Stimulated activated CD8-positive, alpha-beta memory T cell treated with anti-CD3 and anti-CD28 coated beads, Interleukin-7, amount 100 ng/mL, for 24 hours (primary cell): ENCODE results near the gene LASP1NB.

Source experiments
- DNase-seq: peaks from one replicate; pipeline ENCODE4 v3.0.0-alpha.2; 2020; ENCODE audit warnings: low read depth

LASP1NB gene

DNA sequence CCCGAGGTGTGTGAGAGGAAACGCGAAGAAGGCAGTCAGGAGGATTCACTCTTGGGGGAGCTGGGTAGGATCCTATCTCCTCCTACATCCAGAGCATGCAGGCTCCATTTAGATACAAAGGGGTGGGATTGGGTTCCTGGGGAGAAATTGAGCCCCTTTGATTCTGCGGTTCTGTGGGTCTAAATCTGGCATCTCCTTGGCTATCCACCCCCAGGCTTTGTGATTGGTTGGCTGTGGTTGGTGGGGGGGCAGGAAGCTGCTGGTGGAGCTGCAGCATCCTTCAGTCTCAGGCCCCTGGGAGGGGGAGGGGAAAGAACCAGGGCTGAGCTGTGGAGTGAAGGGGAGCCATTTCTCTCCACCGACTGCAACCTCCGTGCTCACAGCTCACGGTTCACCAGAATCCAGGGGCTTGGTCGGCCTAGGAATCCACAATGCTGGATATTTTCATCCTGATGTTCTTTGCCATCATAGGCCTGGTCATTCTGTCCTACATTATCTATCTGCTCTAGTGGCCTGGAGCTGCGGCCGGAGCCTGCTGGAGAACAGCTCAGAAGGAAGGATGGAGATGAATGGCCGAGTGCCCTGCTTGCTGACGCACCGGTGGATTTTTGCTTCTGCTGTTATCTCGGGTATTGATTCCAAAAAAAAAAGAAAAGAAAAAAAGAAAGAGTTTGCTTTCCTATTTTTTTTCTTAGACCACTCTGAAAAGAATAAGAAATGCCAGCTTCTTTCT, at the start of gene LASP1NB:
Gene LASP1NB, plus strand, starts transcription at position 352 of the 733 bp plus-strand sequence.
- peak; percentile 21 for DNase-seq

DNA sequence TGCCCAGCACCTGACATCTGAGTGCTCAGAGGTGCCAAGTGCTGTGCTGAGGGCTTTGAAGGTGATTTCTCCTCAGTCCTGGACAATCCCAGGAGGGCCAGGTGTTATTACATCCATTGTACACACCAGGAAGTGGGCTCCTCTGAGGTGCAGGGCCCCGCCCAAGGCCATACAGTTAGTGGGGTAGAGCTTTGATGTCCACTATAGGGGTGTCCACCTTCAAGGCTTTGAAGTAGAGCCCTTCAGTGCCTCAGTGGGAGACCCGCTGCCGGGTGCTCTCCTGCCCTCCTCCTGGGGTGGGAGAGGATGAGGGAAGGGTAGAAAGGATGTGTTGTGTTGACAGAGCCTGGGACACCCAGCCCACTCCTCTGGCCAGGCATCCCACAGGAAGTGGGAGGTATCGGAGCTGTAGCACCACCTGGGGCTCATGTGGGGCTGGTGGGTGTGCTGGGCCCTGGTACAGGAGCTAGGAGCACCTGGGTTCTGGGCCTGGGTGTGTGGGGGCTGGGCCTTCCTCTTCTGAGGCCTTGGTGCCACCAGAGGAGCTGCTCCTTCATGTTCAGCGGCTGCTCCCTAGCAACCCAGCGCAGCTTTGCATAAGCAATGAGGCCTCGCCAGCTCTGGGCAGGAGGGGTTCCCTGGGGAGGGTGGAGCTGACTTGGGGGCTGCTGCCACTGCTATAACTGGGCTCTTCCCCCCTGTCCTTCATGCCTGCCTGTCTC, 48.1 kb upstream of the LASP1NB start:
- DNase-seq = no peak

DNA sequence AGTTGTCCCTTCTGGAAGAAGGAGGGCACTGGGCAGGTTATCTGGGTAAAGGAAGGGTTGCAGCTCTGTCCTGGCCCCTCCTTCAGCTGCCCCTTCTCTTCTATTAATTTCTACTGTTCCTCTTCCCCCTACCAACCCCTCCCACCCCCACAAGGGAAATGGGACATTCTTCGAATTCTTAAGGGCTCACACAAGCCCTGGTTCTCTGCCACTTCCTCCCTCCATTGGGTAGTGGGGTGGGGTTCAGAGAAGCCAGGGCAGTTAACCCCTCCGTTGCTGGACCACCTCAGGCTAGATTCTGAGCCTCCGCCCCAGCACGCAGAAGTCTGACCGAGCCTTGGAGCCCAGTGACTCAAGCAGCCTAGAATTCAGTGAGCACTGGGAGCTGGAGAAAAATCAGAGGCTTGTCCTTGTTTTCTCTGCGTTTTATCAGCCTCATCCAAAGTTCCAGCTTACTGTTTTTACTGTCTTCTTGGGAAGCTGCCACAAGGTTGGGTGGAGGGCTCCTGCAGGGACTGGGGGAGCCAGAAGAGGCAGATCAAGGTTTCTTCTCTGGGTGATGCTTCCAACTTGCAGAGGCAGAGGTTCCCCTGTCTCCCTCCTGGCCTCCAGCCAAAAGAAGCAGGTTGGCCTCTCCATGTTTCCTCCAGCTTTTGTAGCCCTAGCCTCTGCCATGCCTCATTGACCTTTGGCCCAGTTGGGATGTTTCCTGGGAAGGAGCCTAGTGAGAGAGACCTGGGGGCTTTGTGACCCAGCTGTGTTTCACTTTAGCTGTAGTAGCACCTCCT, 45.3 kb upstream of the LASP1NB start:
- DNase-seq = no peak

DNA sequence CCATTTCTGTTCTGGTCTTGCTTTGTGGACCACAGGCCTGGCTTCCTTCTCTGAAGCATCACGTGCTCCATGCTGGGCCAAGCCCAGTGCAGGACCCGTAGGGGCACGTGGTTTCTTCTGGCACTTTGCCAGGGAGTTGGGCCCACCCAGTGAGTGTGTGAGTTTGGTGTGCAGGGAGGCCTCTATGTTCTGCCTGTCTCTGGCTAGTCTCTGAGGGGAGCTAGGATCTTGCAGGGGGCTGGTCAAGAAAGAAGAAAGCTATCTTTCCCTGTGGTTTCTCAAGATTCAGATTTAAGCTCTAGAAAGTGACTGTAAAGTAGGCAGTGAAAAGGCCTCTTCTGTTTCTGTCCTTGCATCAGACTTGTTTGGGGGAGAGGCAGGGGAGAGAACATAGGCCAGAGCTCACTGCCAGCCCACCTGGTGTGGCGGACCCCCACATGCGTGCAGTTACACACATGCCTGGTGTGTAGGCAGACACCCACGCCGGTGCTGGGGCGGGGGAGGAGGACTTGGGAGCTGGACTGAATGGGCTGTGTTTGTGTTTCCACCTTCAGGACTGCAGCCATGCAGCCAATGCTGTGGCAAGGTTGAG, 43.7 kb upstream of the LASP1NB start:
- no peak for DNase-seq

DNA sequence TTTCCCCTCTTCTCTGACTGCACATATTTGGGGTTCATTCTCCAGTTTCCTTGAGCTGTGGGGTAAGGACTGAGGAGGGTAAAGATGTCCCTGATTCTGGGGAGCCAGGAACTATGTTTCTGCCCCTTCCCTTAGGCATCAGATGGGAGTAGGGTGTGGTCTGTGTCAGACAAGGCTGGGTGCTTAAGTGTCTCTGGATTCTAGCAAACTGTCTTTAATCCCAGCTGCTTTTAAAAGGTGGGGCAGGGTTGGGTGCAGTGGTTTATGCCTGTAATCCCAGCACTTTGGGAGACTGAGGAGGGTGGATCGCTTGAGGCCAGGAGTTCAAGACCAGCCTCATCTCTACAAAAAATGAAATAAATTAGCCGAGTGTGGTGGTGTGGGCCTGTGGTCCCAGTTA, 42.5 kb upstream of the LASP1NB start:
- DNase-seq = no peak

DNA sequence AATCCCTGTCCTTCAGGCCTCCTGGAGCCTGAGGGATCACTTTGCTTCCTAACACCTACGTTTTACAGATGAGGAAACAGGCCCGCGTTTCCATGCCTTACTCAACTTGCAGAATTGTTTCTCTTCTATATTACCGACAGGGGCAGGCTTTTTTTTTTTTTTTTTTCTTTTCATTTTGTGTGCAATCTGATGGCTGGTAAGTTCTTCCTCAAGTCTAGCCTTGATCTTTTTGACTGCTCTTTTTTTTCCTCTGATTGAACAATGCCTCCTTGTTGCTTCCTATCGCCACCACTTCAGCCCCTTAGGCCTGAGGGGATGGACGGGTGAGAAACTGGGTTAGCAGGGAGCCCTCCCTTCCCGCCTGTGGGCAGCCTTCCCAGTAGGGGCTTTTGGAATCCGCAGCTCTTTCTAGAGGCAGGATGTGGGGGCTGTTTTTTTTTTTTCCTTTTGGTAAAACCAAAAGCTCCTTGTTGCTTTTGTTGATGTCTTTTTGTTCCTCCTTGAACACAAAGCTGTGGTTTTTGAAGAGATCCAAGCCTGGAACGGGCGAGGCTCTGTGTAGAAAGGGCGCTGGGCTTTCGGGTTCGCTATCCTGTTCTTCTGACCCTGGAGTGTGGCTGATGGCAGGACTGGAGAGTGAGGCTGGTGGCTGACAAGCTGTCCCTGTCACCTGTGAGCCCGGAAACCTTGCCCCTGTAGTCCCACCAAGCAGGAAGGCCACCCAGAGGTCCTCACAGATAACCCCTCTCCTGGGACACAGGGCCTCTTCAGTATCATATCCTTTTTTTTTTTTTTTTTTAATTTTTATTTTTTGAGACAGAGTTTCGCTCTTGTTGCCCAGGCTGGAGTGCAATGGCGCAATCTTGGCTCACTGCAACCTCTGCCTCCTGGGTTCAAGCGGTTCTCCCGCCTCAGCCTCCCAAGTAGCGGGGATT, 41.6 kb upstream of the LASP1NB start:
- no peak for DNase-seq

DNA sequence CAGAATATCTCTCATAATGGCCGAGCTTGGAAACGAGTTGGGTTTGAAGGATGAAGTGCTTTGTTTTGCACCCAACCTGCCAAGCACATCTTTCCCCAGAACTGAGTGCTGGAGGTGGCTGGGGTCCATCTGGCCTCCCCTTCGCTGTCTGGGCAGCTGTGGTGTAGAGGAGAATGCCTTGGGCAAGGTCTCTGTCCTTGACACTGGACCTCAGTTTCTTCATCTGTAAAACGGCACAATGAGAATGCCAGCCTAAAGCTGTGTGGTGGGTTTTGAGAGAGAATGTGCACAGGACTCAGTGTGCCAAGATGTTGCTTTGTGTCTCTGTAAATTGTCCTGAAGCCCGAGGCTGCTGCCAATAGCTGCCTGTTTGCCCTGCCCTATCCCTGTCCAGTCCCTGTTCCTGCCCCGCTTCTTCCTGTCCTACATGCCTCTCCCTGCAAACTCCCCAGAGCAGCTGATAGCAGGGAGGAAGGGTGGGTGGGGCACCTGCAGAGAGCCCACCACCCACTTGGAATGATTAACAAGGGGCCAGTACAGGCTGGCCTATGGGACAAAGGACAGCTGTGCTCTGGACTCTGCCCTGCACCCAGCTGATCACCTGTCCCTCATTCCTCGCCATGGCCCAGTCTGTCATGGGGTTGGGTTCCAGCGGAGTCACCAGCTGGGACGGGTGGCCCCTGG, 40.2 kb upstream of the LASP1NB start:
- no peak for DNase-seq

DNA sequence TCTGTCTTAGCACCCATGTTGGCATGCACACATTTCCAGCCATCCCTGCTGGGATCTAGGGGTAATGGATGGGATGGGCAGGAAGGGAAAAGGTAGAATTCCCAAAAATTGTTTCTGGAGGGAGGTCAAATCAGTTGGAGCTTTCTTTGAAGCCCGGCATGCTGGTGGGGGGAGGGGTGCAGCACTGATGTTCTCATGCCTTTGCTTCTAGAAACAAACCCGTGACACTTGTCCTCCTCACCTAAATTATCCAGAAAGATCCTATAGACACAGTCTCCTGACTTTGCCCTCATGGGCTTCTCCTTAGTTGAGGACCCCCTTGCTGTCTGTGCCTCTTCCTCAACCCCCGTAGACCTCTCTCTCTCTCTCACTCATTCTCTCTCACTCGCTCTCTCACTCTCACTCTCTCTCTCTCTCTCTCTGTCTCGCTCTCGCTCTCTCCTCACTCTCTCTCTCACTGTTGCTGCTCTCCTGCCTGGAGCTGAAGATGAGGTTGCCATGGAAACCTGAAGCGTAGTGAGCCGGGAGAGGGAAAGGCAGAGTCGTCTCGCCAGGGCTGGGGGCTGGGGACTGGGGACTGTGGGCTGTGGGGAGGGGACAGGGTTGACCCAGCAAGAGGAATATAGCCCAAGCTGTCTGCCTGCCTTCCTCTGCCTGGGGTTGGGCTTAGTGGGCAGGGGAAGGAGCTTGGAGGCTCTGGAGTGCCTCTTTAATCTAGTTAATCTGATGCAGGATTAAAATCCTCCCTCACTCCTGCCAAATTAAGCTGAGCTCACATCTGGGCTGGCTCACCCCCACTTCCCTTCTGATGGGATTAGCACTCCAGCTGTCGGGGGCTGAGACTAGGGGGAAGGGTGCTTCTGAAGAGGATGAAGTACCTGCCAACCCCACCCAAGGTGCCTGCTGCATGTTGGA, 39.4 kb upstream of the LASP1NB start:
- DNase-seq = no peak

DNA sequence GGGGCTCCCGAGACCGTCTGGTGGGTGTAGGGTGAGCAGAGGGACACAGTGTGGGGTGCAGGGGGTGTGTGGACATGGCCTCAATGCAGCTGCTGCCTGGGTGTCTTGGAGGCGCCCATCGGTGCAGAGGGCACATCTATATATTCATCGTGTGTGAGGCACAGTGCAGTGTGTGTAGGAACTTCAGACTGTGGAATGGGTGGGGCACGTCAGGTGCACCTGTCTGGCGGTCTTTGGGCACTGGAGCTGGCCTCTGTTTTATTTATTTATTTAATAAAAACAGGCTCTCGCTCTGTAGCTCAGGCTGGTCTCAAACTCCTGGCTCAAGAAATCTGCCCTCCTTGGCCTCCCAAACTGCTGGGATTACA, 38.8 kb upstream of the LASP1NB start:
- DNase-seq = no peak

DNA sequence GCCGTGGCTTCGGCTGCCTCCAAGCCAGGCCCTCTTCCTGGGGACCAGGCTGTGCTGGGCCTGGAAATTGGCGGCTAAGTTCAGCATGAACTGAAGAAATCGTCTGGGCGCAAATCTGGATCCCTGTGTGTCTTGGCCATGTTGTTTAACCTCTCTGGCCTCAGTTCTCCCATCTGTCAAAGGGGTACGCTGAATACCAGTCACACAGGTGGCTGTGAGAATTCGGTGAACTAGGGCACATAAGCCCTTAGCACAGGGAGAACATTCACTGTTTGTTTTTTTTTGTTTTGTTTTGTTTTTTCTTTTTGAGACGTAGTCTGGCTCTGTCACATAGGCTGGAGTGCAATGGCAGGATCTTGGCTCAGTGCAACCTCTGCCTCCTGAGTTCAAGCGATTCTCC, 36.6 kb upstream of the LASP1NB start:
- no peak for DNase-seq

DNA sequence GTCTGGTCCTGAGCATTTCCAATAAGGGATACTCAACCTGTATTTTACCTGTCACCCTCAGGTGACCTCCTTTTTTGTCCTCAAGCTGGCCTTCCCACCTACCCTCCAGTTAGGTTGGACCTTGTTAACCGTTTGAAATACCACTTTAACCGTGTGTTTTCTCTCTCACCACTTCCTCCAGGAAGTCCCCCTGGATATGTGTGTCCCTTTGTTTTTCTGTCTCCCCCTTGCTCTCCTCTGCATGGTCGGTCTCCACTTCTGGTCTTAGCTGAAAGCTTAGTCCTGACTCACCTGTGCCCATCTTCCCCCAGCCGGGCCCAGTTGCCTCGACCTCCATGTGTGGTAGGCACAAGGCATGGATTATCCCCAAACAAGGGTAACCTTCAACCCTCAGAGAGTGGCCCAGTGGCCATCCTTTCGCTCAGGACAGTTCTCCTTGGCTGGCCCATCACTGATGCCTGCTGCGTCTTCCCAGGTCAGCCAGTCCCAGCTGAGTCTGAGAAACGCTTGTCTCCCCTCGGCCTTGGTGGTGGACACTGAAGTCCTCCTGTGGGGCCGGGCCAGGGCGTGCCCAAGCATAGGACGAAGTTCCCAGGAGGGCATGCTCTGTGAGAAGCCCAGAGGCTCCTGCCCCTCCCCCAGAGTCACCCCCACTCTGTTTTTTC, 35.5 kb upstream of the LASP1NB start:
- no peak for DNase-seq

DNA sequence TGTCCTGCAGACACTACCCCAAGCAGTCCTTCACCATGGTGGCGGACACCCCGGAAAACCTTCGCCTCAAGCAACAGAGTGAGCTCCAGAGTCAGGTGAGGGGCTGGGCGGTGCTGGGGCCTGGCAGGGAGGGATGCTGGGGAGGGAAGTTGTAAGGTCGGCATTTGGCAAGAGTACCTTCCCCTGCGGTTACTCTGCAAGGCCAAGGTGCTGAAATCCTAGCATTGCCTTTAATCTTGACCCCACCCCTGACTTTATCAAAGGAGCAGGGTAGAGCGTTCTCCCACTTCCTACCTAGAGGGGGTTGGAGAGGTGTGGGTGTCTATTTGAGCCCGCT, 35.0 kb upstream of the LASP1NB start:
- no peak for DNase-seq

DNA sequence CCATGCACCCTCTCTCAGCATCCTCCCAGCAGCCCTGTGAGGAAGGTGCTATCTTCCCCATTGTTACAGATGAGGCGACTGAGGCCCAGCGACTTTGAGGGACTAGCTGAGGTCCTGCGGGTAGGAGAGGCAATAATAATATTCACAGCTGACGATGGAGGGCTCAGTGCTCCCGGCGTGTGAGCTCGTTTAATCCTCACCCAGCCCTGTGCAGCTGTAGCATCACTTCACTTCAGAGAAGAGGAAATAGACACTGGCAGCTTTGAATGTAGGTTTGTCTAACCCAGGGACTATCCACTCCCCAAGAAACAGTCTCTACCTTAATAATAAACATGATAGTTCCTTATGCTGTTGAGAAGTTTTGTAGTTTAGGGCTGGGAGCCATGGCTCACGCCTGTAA, 34.0 kb upstream of the LASP1NB start:
- no peak for DNase-seq

DNA sequence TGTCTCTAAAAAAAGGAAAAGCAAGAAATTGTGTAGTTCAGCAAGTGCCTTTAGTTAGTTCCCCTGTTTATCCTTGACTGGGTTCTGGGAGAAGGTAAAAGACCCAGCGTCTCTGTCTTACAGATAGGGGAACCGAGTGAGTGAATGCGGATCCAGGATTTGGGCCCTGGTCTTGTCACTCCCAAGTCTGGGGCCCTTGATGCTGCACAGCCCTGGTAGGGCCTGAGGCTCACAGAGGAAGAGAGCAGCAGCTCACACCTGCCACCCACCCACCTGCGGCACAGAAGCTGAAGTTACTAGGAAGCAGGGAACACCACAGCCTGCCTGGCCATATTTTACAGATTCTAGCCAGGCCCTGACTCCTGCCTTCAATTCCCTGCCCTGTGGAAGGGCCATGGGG, 33.3 kb upstream of the LASP1NB start:
- DNase-seq = no peak

DNA sequence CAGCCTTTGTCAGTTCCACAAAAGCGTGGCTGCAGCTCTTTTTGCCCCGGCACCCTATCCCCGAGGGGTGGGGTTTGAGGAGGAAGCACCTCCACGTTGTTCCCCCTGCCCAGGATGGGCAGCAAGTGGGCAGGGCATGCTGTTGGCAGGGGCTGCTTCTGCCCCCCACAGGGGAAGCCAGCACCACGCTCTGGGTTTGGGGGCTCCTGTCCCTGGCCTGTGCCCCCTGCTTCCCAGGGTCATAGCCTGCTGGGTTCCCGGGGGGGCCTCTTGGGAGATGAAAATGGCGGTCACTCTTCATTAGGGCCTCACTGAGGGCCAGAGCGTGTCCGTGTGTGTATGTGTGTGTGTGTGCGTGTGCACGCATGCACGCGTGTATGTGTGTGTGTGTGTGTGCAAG, 32.8 kb upstream of the LASP1NB start:
- DNase-seq = no peak

DNA sequence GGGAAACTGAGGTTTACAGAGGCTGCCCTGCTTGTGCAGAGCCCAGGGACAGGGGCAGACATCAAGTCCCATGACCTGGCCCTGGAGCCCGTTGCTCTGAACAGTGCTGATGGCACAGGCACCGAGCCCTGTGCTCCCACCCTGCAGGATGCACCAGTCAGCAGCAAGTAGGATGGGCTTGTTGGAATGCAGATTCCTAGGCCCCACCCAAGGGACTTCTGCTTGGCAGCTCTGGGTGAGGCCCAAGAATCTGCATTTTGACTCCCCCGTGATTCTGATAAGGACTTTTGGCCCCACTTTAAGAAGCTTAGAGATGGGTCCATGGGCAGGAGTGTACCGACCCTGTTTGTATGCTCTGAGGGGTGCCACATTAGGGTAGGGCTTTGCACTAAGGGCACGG, 32.3 kb upstream of the LASP1NB start:
- DNase-seq = no peak

DNA sequence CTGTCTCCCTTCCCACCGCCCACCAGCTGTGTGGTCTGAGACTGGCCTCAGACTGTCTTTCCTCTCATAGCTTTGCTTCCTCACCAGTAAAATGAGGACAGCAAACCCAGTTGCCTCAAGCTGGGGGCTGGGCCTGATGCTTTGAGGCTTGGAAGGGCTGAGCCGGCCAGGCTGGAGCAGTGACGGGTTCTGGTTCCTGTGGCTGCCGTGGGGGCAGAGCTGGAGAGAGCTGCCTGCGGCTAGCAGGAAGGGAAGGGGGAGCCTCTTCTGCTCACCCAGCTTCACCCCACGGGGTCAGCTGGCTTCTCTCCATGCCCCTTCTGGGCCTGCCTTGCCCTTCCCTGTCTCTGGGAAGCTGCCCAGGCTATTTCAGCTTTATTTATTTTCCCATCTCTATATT, 31.8 kb upstream of the LASP1NB start:
- DNase-seq = no peak

DNA sequence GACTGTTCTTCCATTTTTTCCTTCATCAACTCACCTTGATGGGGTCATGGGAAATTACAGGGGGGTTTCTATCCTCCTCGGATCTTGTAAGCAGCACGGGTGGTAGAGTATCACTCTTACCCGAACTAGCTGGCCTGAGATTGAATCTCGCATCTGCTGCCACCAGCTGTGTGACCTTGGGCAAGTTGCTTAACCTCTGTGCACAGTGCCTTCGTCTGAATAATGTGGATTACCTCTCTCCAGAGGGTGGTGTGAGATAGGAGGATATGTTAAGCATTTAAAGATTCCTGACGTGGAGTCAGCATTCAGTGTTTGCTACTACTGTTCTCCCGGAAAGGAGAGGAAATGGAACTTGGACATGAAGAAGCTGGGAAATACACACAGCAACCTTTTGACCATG, 31.1 kb upstream of the LASP1NB start:
- no peak for DNase-seq

DNA sequence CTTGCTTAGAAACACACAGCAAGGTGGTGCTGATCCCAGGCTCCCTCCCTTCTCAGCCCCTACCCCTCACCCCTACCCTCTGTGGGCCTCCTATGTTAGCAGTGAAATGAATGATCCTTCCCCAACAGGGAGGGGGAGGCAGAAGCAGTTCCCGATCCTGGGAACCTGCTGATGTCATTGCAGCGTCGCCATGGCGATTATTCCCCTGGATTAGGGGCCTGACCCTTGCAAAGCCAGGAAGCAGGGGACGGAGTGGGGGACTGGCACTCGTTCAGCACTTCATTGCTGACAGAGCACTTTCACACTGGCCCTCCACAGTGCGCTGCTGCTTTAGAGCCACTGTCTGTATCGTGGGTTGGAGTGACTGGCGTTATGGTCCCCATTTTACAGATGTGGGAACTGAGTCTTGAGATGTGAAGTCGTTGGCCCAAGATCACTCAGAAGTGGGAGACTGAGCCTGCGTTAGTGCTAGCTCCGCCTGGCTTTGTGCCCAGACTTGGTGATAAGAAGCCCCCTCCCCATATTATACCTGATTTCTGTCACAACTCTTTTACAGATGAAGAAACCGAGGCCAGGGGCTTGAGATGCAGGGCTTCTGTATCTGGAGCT, 29.0 kb upstream of the LASP1NB start:
- DNase-seq = no peak
